Activated gamma-delta T cell treated with anti-CD3 and anti-CD28 coated beads, Interleukin-2, amount 50 U/mL, for 16 hours (primary cell): ENCODE data around the gene MSMP.

Source experiments
- DNase-seq: peaks from one replicate; pipeline ENCODE4 v3.0.0-alpha.2; 2020; ENCODE audit warnings: low read depth

Gene MSMP, protein sequence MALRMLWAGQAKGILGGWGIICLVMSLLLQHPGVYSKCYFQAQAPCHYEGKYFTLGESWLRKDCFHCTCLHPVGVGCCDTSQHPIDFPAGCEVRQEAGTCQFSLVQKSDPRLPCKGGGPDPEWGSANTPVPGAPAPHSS

DNA sequence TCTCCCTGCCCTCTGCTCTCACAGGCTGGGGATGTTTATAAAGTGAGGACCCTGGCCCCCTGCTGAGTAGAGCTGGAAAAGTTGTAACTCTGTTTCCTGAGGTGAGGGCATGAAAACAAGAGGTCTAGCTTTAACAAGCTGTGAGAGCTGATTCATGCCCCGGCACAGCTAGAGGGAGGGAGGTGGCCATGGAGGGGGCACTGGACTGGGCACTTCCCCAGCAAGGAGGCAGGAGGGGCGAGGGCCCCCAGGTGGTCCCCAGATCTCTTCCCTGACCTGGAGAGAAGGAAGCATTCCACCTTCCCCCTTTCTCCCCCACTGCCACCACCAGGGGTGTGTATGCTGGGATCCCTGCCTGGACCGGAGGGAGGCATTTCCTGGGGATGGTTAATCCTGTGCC lies at the start of gene MSMP:
MSMP (minus strand) TSS at position 13 of the 400 bp plus-strand sequence. CDS start 147 bp downstream, outside the sequence.
- DNase-seq, result no peak

DNA sequence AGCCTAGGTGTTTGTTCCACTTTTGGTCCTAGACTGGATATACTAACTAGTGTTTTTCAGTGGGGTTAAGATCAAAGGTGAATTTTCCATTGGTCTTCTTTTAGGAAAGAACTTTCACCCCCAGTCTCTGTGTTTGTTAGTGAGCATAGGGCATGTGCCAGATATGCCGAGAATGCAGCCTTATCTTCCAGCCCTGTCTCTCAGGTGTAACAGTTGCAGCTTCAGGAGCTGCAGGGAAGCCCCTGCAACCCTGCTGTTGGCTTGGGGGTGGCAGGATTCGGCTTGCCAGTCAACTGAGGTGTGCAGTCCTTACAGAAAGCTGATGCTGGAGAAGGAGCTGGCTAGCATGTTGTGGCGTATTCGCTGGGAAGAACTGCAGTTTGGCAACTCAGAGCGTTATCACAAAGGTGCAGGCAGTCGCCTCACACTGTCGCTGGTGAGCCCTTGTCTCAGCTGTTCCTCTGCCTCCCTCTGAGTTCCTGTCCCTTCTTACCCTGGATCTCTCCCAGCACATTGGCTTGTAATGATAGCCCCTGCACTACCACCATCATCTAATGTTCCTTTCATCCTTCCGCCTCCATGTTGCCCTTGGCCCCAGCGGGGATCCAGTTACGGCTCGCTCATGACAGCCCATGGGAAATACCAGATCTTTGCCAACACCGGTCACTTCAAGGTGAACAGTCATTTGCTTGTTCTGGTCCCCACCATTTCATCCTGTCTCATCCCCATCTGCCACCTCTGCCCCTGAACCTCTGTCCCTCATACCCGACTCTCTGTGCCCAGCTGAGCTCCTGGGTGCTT lies 47.5 kb upstream of the MSMP start:
- DNase-seq, result no peak

DNA sequence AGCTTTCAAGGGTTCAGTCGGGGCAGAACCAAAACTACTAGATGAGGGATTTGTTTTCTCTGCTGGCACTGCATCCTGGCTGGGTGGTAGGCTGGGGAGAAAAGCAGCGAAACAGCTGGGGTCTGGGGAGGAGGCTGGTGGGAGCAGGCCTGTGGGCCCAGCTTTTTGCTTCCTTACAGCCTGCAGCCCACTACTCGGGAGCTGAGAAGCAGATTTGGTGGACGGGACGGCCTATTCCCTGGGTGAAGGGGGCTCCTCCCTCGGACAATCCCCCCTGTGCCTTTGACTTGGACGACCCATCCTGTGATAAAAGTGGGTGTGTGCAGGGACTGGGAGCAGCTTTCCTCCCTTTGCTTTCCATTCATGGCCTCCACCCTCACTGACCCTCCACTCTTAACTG lies 46.5 kb upstream of the MSMP start:
- no peak for DNase-seq

DNA sequence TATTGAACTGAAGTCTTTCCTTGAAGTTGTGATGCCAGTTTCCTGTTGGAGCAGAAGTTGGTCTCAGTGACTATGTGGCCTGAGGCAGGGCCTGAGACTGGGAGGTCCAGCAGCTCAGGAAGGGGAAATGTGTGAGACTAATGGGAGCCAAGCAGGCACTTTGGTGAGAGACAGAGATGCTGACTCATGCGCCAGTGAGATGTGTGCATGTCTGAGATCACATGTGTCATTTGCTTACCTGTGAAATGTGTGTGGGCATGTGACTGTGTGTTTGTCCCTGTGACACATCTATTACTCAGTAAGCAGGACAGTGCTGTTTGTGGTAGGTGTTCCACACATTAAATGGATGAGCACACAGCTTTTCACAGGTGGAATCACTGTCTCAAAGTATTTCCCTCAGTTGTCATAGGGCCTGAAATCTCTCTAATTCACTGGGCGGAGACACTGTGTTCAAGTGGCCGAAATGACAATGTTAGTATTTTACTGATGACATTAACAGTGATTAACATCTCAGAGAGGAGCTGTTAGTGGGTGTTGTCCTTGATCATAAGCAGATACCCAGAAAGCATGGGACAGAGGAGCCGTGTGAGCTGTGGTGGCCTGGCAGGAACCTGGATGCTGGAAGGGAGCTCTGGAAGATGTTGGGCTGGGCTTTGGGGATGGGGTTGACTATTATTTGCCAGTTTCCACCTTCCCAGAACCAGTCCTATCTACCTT lies 44.7 kb upstream of the MSMP start:
- no peak for DNase-seq

DNA sequence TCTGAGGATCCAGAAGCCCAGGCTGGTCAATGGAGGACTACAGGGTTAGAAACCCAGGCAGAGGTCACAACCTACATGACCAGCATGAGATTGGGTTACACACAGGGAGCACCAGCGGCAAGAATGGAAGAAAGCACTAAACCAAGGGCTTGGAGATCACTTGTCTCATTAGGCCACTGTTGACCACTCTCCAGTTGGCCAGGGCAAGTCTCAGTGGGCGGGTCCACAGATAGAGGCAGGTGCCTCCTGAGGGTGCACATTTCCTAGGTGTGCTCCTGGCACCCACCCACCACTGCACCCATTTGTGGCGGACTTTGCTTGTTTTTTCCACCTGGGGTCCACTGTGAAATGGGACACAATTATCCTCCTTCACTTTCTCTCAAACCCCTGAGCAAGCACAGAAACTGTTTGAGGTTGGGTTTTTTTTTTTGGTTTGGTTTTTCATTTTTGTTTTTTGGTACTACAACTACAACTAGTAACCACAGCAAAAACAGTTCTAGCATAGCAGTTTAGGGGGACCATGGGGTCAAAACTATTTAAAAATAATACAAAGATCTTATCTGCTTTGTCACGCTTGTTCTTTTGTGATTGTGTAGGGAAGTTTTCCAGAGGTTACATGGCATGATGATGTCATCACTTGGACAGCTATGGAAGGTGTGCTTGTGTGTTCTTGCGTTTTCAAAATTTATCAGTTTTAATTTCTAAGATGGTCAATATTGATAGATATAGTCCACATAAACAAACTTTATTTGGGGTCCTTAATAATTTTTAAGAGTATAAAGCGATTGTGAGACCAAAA lies 43.4 kb upstream of the MSMP start:
- DNase-seq, result no peak

DNA sequence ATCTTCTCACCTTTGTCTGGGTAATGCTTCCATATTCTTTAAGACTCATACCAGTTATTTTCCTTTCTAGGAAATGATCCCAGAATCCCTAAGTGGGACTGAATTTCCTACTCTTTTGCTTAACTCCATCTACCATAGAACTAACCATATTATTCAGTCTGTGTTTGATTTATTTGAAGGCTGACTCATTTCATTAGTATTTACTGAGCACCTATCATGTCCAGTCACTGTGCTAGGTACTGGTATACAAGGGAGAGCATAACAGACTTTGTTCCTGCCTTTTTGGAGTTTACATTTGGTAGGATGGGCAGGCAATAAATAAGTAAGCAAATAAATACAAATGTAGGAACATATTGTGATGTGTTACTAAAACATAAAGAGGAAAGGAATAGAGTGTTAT lies 41.6 kb upstream of the MSMP start:
- no peak for DNase-seq

DNA sequence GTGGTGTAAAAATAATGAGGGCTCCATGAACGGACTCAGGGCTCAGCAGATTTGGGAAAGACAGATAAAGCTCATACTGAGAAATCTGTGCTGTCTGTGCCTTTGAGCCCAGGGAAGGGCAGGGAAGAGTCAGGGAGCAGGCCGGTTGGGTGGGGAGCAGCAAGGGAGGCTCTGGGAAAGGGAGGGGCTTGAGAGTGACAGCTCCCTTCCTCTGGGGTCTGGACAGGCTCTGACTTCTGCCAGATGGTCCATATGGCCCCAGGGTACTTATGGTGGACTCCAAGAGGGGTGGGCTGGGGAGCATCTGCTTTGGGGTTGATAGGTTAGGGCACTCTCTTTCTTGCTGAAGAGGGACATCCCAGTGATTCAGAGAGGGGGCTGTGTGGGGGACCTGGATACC lies 39.4 kb upstream of the MSMP start:
- DNase-seq, result no peak

DNA sequence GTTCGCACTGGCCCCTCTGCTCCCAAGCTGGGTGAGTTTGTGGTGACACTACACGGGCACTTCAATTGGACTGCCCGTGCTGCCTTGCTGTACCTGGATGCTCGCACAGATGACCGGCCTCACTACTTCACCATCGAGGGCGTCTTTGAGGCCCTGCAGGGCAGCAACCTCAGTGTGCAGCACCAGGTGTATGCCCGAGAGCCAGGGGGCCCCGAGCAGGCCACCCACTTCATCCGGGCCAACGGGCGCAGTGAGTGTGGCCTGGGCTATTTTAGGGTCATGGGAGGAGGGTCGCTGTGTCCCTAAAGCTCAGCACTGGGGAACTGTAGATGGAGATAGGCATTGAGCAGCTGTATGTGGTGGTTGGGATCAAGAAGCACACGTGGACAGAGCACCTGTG lies 38.8 kb upstream of the MSMP start:
- no peak for DNase-seq

DNA sequence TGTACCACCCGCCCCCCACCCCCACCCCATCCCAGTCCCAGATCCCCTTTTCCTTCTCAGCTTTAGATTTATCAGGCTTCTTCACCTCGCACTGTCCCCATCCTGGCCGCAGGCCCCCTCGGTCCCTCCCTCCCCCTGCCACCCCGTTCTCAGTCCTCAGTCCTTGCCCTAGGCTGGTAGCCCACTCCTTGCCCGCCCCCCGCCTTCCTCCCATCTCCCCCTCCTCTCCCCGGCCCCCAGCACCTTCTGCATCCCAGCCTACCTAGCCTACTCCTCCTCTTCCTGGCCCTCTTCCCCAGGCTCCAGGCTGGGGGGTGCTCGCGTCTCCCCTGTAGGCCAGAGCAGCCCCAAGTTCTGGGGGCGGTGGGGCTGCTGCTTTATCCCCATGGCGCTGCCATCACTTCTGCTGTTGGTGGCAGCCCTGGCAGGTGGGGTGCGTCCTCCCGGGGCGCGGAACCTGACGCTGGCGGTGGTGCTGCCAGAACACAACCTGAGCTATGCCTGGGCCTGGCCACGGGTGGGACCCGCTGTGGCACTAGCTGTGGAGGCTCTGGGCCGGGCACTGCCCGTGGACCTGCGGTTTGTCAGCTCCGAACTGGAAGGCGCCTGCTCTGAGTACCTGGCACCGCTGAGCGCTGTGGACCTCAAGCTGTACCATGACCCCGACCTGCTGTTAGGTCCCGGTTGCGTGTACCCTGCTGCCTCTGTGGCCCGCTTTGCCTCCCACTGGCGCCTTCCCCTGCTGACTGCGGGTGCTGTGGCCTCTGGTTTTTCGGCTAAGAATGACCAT lies 38.1 kb upstream of the MSMP start:
- DNase-seq, result no peak

DNA sequence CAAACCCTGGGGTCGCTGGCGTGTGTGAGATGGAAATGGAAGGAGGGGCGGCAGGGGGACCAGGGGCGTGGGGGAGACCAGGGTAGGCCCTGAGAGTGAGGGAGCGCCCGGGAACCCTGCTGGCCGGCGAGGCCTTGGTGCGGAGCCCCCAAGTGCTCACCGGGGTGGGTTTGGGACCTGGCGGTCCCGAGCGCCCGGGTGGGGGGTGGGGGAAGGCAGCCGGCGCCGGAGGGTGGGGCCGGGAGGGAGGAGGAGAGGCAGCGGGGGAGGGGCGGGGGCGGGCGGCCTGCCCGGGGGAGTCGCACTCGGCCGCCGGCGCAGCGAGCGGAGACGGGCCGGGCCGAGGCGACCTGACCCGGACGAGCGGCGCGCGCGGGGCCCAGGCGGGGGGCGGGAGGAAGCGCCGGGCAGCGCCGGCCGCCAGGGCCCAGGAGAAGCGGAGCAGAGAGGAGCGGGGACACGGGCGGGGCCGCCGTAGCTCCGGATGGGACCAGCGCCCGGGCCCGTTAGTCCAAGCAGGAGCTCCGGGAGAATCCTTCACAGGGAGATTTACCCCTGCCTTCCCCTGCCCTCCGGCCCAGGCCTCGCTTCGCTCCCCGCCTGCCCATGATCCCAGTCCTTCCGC lies 37.3 kb upstream of the MSMP start, which contains the start of gene NPR2:
NPR2 (plus strand) TSS at position 295 of the 625 bp plus-strand sequence. CDS start 818 bp downstream, outside the sequence.
- no peak for DNase-seq

DNA sequence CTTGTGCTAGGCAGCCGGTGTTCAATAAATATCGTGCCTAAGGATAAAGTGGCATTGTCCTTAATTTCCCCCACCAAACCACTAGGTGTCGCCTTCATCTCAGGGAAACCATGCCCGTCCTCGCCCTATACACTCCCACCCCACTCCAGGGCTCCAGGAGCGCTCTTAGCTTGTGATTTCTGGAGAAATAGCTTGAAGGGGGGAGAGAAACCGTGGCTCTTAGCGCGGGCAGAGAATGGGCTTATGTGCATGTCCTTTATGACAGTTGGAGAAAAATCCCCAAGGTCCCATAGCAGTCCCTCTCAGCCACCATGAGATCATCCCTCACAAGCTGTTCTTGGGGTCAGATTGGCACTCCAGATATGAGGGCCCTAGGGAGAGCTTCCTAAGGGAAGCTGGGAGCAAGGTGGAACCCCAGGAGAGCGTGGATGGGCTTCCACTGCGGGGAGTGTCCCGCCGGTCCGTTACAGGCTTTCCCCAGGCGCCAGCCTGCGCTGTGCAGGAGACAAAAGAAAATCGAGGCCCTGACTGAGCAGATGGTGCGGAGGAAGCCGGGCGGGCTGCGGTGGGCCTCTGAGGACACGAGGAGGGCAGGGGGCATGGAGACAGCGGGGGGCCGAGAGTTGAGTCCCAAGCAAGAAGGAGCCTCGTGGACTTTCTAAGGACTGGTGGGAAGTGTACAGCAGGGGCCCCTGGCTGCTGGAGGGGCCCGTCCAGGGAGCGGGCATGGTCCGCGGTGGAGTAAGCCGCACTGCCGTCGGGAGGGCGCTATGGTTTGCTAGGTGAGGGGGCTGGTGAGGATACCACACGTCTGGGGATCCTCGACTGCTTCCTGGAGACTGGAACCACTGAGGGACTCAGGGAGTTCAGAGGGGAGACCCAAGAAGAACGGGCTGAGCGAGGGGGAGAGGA lies 36.6 kb upstream of the MSMP start:
- DNase-seq, result peak; percentile 26

DNA sequence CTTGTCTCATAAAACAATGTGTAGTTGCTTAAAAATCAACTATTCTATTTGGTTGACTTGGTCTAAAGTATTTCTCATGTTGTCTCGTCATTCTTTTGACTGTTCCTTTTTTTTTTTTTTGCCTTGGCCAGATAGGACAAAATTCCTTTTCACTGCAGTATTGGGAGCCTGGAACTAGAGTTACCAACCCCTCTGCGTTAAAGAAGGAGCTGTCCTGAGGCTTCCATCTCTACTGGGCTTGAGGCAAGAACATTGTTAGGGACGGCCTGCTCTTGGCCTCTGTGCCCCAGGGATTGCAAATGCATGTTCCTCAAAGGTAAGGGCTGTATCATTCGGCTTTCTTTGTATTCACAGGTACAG lies 35.9 kb upstream of the MSMP start:
- no peak for DNase-seq

DNA sequence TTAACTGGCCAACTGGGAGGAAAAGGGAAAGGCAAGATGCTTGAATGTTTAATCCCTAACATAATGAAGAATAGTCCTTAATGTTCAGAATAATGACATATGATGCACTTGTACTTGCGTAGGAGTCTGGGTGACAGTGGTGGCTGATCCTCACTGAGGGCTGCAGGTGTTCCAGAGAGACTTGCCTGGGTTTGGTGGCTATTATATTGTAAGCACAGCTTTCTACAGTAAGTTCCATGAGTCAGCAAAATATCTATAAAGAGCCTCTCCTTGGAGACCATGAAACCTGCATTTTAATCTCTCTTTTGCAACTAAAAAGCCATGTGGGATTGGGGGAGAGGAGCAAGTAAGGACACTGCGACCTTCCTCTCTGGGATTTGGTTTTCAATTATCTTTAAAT lies 35.5 kb upstream of the MSMP start:
- no peak for DNase-seq

DNA sequence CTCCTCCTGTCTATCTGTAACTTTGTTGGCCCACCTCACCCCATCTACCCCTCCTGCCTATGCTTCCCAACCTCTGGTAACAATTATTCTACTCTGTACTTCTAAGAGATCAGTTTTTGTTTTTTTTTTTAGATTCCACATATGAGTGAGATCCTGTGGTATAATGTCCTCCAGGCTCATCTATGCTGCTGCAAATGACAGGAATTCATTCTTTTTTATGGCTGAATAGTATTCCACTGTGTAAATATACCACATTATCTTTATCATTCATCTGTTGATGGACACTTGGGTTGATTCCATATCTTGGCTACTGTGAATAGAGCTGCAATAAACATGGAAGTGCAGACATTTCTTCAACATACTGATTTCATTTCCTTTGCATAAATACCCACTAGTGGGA lies 29.3 kb upstream of the MSMP start:
- DNase-seq, result no peak

DNA sequence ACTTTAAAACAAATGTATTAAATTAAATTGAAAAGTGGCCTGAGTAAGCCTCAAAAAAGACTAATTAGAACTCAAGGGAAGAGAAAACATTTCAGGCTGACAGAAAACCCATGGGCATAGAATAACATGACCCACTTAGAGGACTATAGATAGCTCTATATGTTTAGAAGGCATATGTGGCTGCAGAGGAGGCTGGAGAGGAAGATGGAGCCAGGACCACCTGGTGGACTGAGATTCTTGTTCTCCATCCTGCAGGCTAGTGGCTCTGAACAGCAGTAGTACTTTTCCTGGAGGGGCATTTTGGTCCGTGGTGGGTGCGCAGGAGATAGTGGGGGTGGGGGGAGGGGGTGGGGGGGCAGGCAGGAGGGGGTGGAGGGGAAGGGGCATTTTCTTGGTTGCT lies 27.0 kb upstream of the MSMP start:
- DNase-seq, result no peak

DNA sequence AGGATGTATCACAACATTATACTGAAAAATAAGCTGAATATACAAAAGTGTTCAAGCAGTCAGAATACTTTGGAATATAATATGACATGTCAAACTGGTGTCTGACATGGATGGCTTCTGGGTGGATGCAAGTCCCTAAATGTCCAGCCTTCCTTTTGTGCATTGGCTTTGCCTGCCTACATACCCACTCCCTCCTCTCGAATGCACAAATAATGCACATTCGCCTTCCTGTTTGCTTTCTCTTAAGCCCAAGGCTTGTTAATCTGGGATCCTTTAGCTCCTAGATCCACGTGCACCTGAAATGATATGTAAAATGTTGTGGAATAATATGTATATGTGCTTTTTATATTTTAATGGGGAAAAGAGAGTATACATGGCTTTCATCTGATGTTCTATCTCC lies 24.4 kb upstream of the MSMP start:
- DNase-seq, result no peak

DNA sequence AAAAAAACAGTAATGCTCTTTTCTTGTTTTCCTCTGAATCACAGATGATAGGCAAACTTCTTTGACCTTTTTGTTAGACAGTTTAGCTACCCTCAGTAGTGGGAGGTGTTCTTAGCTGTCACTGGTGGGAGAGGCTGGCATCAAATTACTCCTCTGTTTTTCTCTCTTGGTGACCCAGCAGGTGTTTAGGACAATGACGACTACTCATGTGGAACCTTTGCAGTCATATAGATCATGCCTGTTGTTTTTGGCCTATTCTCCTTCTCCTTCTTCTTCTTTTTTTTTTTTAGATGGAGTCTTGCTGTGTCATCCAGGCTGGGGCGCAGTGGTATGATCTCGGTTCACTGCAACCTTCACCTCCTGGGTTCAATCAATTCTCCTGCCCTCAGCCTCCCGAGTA lies 21.9 kb upstream of the MSMP start:
- DNase-seq, result no peak

DNA sequence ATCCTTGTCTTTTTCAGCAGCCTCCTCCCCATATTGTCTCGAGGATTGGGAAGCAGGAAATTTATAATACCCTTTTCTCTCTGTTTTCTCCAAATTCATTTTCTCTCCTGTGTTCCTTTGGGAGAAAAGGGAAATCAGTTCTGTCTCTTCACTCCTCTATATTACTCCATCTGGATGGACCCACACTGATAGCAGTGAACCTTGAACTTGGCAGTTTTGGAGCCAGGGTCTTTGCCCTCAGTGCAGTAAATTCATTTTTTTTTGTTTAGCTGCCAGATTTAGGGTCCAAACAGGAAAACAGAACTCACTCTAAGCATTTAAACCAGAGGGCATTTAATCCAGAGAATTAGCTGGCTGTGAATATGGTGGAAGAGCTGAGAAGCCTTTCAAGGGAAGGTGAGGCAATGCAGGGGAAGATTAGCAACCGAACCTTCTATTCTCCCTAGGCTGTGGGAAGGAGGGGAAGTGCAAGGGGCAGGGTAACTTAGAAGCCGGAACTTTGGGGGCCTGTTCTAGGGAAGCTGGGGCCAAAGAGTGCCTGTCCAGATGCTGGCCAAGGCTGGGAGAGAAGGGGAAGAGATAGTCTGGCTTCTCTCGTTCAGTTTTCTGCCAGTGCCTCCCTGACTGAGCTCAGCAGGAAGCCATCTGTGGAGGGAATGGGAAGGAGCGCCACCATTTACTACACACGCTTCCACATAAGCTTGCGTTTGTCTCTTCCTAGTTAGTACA lies 21.0 kb upstream of the MSMP start:
- DNase-seq, result no peak

DNA sequence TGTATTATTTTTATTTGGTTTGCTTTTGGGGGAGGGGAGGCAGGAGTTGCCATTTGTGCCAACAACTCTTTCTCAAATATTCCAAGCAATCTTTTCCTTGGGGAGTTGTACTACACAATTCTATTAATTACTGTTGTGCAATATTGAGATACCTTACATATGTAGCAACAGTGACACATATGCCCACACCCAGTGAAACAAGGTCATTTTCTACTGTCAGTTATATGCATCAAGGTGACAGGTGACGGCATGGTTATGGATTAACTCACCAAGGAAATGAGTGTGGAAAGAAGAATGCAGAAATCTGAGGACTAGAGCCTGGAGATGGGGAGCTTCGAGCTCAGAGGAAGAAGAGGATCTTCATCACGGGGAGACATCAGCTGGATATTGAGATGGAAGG lies 17.9 kb upstream of the MSMP start:
- no peak for DNase-seq
